ENCODE measurements around the gene COX10.
"Not testable (repeated sequence)": the region's sequence is repeated elsewhere in the genome, so short reads cannot be mapped to it uniquely, and the experiment has no call there.

DNA sequence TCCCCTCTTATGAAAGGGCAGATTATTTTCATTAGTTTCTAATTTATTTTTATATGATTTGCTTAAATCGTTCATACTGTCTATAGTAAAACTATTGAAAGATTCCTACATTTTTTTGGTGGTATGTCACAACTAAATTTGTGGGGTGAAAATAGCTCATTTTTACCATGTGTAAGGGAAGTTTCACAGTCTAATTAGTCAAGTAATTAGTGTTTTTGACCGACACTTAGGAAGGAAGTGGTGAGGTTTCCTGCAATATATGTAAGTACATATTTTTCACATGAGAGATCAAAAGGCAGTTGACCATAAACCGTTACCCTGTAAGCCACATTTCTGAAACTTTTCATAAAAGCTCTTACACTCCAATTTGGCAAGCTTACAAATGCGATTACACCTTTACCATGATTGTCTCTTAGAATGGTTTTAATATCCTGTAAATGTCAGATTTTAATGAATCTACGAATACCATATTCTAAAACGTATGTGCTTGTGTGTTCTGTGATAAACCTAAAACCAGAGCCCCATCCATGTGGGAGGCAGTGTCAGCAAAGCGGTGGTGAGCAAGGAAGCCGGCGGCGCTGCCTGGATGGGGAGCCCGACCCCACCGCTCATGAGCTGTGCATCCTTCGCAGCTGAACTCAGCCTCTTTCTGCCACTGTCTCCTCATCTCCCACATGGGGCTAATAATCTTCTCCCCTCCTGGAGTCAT lies 123.5 kb downstream of the COX10 start:
- not testable (repeated sequence) for TF ChIP-seq EZH2 (IDR thresholded peaks at IDR 0.05); POLR2AphosphoS5 (IDR thresholded peaks at IDR 0.05; ENCODE audit: borderline replicate concordance, low read depth, low read length)

All from SK-N-MC (cell line).